GM19468 (cell line): ENCODE measurements around the gene SIPA1.

Experiments used
- ATAC-seq: cut with Tn5 transposase; IDR thresholded peaks from one replicate; pipeline ENCODE4 v1.9.1; 2021; ENCODE audit warnings: mild to moderate bottlenecking, moderate library complexity, moderate number of reproducible peaks; ENCODE audit not compliant: unreplicated experiment; ENCODE audit errors: extremely low read depth

Gene SIPA1

GRCh38 chr11:65606876-65607613 lies 30.9 kb upstream of the SIPA1 start:
- ATAC-seq = no peak

- no peak for ATAC-seq
These were observed 30.1 kb upstream of the SIPA1 start for GRCh38 chr11:65607614-65608426.

GRCh38 chr11:65609229-65609628 lies 28.7 kb upstream of the SIPA1 start:
- ATAC-seq = no peak

GRCh38 chr11:65609665-65610064 lies 28.2 kb upstream of the SIPA1 start:
- ATAC-seq = no peak

GRCh38 chr11:65610404-65610803 lies 27.5 kb upstream of the SIPA1 start:
- ATAC-seq = no peak

GRCh38 chr11:65611028-65611757 lies 26.7 kb upstream of the SIPA1 start:
- ATAC-seq = no peak

GRCh38 chr11:65611758-65612603 lies 25.9 kb upstream of the SIPA1 start:
- ATAC-seq = no peak

- no peak for ATAC-seq
These were observed 25.2 kb upstream of the SIPA1 start for GRCh38 chr11:65612691-65613090.

GRCh38 chr11:65613091-65613928 lies 24.6 kb upstream of the SIPA1 start:
- ATAC-seq = no peak

GRCh38 chr11:65615229-65615949 lies 22.5 kb upstream of the SIPA1 start, which contains the start of gene PCNX3:
TSS of gene PCNX3 (plus strand) at chr11:65615776. CDS start at chr11:65616312, 536 bp downstream.
- ATAC-seq = peak; percentile 80

- ATAC-seq = no peak
These were observed 21.8 kb upstream of the SIPA1 start for GRCh38 chr11:65615950-65616574.

- ATAC-seq = no peak
These were observed 21.3 kb upstream of the SIPA1 start for GRCh38 chr11:65616575-65617001.

- ATAC-seq = no peak
These were observed 20.6 kb upstream of the SIPA1 start for GRCh38 chr11:65617136-65617850.

GRCh38 chr11:65617990-65618751 lies 19.7 kb upstream of the SIPA1 start:
- ATAC-seq = no peak

- ATAC-seq = no peak
These were observed 19.1 kb upstream of the SIPA1 start for GRCh38 chr11:65618763-65619162.

GRCh38 chr11:65619281-65619928 lies 18.5 kb upstream of the SIPA1 start:
- ATAC-seq = no peak
